Iris pigment epithelial cell (primary cell): Measurements from ENCODE around the gene IPCEF1.
A peak's percentile ranks its signal among the peaks of the same experiment; 100 is the strongest.
"Not testable (repeated sequence)": the region's sequence is repeated elsewhere in the genome, so short reads cannot be mapped to it uniquely, and the experiment has no call there.

ENCODE experiments used
- DNase-seq: peaks from one replicate; pipeline ENCODE4 v3.0.0-alpha.2; 2011; ENCODE audit warnings: low read depth

IPCEF1 gene

GRCh38 chr6:154371281-154371680 is 14.7 kb upstream of the IPCEF1 start:
- DNase-seq = no peak

DNA sequence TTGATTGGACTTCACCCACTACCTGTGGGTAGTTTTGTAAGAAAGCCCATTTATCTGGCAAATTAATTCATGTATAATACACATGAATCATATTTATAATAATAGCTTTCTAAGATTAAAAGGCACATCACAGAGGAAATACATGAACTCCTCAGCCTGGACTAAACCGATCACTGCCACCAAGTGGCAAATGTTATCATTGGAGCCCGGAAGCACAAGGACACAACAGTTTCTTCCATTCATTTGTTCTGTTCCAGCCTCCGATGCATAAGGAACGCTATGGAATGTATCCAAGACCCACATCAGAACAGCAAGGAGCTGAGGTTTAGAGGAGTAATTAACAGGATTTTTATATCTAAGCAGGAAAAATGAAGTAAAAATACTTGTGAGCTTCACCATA is 13.9 kb upstream of the IPCEF1 start:
- DNase-seq = peak; percentile 39

DNA sequence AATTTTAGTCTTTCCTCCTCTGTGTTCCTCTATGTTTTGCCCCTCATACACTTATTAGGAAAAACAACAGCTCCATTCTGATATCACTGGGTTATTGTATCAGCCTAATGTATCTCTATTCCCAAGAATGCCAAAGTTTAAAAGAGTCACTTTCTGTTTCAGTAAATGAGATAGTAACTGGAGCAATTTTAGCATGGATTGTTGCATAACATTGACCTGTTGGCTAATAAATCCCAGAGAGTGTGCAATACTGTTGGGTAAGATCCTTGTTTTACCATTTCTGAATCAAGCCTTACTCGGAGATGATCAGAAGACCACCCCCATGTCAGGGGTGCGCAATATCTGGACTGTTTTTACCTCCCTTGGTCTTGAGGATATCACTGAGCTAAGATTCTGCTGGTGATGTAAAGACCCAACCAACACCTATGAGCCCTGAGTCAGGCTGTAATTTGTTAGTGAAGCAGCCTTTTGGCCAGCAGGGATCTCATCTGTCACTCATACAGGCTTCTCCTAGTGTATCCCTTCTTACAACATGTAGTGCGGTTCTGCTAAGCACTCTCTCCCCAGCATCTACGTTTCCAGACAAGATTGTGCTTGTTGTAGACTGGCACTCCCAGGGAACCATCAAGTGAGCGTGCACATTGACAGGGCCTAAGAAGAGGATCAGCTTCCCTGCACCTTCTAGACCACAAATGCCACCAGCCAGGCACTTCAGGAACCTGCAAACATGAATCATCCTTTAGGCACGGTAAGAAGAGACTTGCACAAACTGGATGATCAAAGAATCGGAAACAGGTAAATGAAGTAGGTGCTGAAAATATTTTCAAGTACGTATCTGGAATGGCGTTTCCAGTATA is 11.5 kb upstream of the IPCEF1 start:
- peak; percentile 17 for DNase-seq

- DNase-seq = no peak
Measured at GRCh38 chr6:154367336-154367735, 10.7 kb upstream of the IPCEF1 start.

- no peak for DNase-seq
Measured at GRCh38 chr6:154363821-154364220, 7.2 kb upstream of the IPCEF1 start.

- DNase-seq = no peak
Measured at GRCh38 chr6:154361476-154361875, 4.9 kb upstream of the IPCEF1 start.

DNA sequence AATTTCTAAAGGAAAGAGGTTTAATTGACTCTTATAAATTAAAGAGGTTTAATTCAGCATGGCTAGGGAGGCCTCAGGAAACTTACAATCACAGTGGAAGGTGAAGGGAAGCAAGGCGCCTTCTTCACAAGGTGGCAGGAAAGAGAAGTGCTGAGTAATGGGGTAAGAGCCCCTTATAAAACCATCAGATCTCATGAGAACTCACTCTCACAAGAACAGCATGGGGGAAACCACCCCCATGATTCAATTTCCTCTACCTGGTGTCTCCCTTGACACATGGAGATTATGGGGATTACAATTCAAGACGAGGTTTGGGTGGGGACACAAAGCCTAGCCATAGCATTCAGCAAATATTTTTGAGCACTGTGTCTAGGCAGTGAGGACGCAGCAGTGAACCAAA is 3.9 kb upstream of the IPCEF1 start:
- DNase-seq = no peak

DNA sequence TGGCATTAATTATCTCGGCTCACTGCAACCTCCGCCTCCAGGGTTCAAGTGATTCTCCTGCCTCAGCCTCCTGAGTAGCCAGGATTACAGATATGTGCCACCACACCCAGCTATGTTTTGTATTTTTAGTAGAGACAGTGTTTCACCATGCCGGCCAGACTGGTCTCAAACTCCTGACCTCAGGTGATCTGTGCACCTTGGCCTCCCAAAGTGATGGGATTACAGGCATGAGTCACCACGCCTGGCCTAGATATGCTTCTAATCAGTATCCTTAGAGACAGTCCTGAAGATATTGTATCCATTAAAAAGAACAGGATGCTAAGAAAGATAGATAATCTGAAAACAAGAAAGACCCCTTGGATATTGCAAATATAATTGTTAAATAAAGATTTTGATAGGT is 3.1 kb upstream of the IPCEF1 start:
- DNase-seq = no peak

DNA sequence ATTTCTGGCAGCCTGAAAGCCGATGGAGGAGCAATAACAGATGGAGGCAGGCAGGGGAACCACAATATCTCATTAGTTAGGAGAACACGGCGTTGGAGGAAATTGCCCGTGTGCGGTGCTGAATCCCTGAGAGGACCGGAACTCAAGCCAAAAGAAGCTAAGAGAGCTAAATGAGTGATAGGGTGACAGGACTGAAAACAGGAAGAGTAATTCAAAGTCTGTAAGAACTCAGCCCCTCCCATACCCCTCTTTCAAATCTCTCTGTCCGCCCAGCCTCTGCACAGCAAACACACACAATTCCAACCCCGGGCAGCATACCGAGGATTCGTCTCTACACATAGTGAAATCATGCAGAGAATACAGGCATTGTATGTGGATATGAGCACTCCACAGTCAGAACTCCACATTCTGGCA is 2.6 kb upstream of the IPCEF1 start:
- DNase-seq = no peak

DNA sequence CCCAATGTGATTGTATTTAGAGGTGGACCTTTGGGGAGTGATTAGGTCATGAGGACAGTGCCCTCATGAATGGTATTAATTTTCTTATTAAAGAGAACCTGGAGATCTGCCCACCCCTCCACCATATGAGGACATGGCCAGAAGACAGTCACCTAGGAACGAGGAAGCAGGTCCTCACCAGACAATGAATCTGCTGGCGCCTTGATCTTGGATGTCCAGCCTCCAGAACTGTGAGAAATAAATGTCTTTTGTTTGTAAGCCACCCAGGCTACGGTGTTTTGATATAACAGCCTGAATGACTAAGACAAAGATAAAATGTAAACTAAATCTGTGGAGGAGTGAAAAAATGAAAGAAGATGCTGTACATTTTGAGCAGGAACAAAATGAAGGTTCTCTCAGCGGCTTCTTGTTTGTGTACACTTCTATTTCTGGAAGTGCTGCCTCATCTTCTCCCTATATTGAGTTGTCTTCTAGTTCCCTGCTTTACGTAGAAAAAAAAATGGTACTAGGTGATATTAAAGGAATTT is 1.5 kb upstream of the IPCEF1 start:
- DNase-seq = no peak

GRCh38 chr6:154356113-154356512 is 490 bp downstream of the IPCEF1 start:
- no peak for DNase-seq

- DNase-seq = no peak
Measured at GRCh38 chr6:154354265-154354777, 2.3 kb downstream of the IPCEF1 start.

- DNase-seq = no peak
Measured at GRCh38 chr6:154353626-154354025, 3.0 kb downstream of the IPCEF1 start.

DNA sequence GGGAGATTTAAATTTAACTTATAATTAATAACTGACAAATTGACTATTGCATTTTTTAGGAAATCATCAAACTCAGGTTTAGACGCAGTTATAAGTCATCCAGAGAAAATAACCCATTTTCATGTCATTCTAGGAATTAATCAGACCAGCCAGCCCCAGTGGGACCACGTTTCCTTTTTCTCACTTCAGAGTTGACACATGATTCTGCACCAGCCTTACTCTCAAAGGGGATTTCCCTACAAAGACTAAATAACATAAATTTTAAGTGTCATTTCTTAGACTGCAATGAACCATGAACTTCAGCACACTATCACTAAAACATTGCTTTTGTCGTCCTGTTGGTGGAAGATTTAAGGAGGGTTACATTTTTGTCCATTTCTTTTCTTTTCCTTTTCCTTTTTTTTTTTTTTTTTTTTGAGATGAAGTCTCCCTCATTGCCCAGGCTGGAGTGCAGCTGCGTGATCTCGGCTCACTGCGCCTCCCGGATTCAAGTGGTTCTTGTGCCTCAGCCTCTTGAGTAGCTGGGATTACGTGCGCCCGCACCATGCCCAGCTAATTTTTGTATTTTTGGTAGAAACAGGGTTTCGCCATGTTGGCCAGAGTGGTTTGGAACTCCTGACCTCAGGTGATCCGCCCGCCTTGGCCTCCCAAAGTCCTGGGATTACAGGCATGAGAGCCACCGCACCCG is 3.6 kb downstream of the IPCEF1 start:
- DNase-seq = no peak

DNA sequence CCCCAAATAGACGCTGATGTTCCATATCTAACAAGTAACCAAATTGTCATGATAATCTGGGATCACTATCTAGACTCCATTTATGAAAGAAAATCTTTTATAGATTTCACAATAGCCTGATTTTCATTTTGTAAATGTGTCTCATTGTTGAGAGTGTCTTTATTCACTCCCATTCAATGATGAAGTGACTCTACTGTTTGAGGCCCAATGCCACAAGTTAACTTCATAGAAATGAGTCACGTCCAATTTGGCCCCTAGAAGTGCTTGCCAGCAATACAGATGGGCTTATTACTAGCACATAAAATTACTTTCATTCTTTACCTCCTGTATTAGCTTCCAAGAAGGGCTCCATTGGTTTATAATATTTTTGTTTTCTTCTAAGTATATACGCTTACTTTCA is 6.3 kb downstream of the IPCEF1 start:
- DNase-seq = no peak

DNA sequence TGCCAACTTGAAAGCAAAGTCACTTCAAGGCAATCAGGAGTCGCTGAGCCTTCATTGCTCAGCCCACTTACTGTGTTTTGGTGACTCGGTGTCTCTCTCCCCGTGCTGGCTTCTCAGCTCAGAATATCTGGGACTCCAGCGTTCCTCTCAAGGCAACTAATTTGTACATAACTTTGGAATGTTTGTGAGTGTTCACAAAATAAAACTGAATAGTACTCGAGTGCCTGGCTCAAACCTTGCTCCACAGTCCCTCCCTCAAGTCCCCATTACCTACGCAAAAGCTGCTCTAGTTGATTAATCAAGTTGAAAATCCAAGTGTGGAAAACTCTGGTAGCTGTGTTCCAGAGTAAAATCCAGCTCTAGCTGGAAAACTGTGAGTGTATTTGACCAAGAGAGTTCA is 8.6 kb downstream of the IPCEF1 start:
- no peak for DNase-seq

DNA sequence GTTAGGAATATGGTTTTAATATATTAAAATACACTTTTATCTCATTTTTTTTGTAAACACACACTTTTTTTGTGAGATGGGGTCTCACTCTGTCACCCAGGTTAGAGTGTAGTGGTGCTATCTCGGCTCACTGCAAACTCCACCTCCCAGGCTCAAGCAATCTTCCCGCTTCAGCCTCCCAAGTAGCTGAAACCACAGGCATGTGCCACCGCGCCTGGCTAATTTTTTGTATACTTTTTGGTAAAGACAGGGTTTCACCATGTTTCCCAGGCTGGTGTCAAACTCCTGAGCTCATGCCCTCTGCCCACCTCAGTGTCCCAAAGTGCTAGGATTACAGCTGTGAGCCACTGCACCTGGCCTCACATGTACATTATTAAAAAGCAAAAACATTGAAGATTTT is 10.8 kb downstream of the IPCEF1 start:
- DNase-seq = no peak

DNA sequence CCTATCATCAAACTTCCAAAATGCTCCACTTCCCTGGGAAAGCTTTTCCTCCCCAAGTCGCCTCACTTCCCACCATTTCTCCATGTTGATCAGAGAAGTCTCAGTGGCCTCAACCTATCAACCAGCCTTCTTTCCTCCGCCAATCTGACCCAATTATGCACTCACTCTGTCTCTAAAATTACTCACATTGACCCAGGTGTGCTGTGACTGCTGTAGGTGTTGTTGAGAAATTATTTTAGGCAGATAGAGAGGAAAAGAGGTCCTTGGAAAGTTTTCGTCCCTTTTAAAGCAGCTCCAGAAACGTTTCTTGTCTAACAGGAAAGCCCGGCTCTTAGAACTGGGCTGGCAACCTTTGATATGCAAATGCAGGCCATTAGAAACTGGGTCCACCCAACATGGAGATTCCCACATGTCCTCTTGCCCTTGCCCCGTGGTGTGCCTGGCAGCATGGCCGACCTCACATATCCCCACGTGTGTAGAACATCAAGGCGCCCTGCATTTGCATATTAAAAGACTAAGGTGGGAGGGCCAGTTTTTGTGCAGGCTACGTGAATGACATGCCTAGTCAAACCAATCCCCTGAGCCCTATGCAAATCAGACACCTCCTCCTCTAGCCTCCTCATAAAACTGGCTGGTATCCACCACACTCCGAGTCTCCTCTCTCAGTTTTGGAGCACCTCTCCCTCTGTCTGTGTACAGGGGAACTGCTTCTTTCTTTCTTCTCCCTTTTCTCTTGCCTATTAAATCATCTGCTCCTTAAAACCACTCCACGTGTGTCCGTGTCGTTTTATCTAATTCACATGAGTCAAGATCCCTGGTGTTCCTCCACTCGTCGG is 12.9 kb downstream of the IPCEF1 start:
- peak; percentile 40 for DNase-seq

DNA sequence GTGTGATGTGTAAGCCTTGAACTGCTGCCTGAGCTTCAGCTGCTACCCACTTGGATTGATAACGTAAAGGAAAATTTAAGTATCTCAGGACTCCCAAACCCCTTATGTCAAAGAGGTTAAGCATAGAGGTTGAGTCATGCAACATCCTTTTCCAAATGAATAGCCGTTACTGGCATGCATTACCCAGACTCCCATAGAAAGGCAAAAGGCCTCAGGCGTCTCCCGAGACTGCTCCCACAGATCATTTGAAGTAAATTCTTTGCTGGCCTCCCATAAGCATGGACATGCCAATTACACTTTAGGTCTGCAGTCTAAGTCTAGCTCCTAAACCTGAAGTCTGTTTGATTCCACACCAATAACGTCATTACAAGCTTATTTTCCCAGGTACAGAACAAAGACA is 14.7 kb downstream of the IPCEF1 start:
- no peak for DNase-seq

DNA sequence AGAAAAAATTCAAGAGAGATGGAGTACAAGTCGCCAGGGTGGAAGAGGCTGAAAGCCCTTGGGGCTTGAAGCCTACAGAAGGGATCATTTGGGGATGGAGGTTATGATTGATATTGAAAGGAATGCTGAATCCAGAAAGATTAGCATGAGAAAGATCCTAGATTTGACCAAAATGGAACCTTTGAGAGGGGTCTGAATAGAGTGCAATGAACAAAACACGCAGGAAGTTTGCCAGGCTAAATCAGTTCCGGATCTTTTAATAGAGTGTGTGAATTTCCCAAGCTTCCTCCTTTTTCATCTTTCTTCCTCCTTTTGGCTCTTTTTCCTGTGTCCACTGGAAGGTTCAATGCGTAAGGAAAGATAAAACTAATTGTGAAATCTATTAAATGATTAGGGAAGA is 15.3 kb downstream of the IPCEF1 start:
- DNase-seq = no peak

DNA sequence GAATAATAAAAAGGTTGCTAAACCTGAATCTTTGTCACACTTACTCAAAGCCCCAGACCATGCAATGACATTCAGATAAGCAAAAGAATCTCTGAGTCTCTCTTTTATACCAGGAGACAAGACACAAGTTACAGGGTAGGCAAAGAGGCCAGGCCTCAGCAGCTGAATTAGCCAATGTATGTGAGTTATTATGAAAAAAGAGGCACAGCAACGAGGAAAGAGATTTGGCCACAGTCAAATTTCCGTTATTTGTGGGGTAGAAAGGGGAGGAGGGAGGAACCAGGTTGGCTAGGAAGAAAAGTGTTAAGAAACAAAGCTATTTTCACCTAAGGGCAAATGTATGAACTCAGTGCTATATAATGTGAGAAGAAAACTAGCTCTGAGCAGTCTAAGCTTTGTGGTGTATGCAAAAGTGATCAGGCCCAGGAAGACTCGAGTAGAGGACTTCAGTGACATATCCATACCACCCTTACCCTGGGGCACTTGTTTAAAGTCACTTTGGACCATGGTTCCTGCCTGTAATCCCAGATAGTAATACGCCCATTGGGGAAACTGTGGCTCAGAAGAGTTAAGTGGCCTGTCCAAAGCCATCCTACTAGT is 19.1 kb downstream of the IPCEF1 start:
- no peak for DNase-seq

GRCh38 chr6:154334147-154334546 is 22.5 kb downstream of the IPCEF1 start:
- DNase-seq = not testable (repeated sequence)
